ENCODE data around the gene TIMM29.
"Not testable (repeated sequence)": the region's sequence is repeated elsewhere in the genome, so short reads cannot be mapped to it uniquely, and the experiment has no call there.

Gene TIMM29

GRCh38 chr19:10924597-10924996, 4.0 kb upstream of the TIMM29 start:
- no peak overlapping the region for H3K4me3 ChIP-seq (ENCODE audit: low read length)
- no peak for DNase-seq (ENCODE audit: low read depth)
- TF ChIP-seq CTCF (IDR thresholded peaks at IDR 0.05; ENCODE audit: insufficient read depth, low read depth, low read length, missing control alignments), result no peak

- no peak for DNase-seq (ENCODE audit: low read depth)
- no peak for TF ChIP-seq CTCF (IDR thresholded peaks at IDR 0.05; ENCODE audit: insufficient read depth, low read depth, low read length, missing control alignments)
- peak overlapping the region; percentile 92 for H3K4me3 ChIP-seq (ENCODE audit: low read length)
Measured at GRCh38 chr19:10927730-10928562, 665 bp upstream of the TIMM29 start.

GRCh38 chr19:10929402-10929794, 787 bp downstream of the TIMM29 start:
- peak overlapping the region; percentile 92 for H3K4me3 ChIP-seq (ENCODE audit: low read length)
- TF ChIP-seq CTCF (IDR thresholded peaks at IDR 0.05; ENCODE audit: insufficient read depth, low read depth, low read length, missing control alignments), result no peak
- DNase-seq (ENCODE audit: low read depth), result peak; percentile 46

- no peak for DNase-seq (ENCODE audit: low read depth)
- no peak overlapping the region for H3K4me3 ChIP-seq (ENCODE audit: low read length)
- TF ChIP-seq CTCF (IDR thresholded peaks at IDR 0.05; ENCODE audit: insufficient read depth, low read depth, low read length, missing control alignments), result no peak
Measured at GRCh38 chr19:10935371-10936059, 6.9 kb downstream of the TIMM29 start.

- peak; percentile 71 for TF ChIP-seq CTCF (IDR thresholded peaks at IDR 0.05; ENCODE audit: insufficient read depth, low read depth, low read length, missing control alignments)
- H3K4me3 ChIP-seq (ENCODE audit: low read length), result no peak overlapping the region
- peak; percentile 76 for DNase-seq (ENCODE audit: low read depth)
Measured at GRCh38 chr19:10936661-10937084, 8.1 kb downstream of the TIMM29 start.

- not testable (repeated sequence) for DNase-seq (ENCODE audit: low read depth); H3K4me3 ChIP-seq (ENCODE audit: low read length)
Measured at GRCh38 chr19:10941649-10942048, 13.0 kb downstream of the TIMM29 start.

- not testable (repeated sequence) for H3K4me3 ChIP-seq (ENCODE audit: low read length); DNase-seq (ENCODE audit: low read depth)
Measured at GRCh38 chr19:10943412-10943811, 14.8 kb downstream of the TIMM29 start.

- no peak overlapping the region for H3K4me3 ChIP-seq (ENCODE audit: low read length)
- no peak for TF ChIP-seq CTCF (IDR thresholded peaks at IDR 0.05; ENCODE audit: insufficient read depth, low read depth, low read length, missing control alignments)
- DNase-seq (ENCODE audit: low read depth), result no peak
Measured at GRCh38 chr19:10945264-10945663, 16.7 kb downstream of the TIMM29 start.

Measured in epithelial cell of esophagus (primary cell).